ENCODE data around the gene NUP133. TPM values are rescaled to one million over a fixed set of nuclear protein-coding genes. Genes with fewer than 3 reads are reported as not detected.
"Not testable (repeated sequence)": the region's sequence is repeated elsewhere in the genome, so short reads cannot be mapped to it uniquely, and the experiment has no call there.

Gene NUP133
- total and polyA plus RNA-seq, 10 of the 15 experiments (the other 5 are each of a cell fraction or from before 2014, with no cell fraction given), result 10.9 to 45.4 (median 29.2) TPM

DNA sequence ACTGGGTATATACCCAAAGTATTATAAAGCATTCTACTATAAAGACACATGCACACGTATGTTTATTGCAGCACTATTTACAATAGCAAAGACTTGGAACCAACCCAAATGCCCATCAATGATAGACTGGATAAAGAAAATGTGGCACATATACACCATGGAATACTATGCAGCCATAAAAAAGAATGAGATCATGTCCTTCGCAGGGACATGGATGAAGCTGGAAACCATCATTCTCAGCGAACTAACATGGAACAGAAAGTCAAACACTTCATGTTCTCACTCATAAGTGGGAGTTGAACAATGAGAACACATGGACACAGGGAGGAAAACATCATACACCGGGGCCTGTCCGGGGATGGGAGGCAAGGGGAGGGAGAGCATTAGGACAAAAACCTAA, 113.6 kb downstream of the NUP133 start:
- H3K9ac ChIP-seq (ENCODE audit: control insufficient read depth, insufficient read depth, low read length); RAD21 ChIA-PET (ENCODE audit: unreplicated experiment); BruUV-seq (replicated peaks); H3K4me2 ChIP-seq (ENCODE audit: control insufficient read depth, insufficient read depth); H2AFZ ChIP-seq (ENCODE audit: control insufficient read depth, low read depth, low read length); H3K79me2 ChIP-seq (ENCODE audit: control insufficient read depth, insufficient read depth, low read length); SMC1A ChIA-PET (ENCODE audit: uncharacterized antibody, unreplicated experiment); CTCF ChIA-PET; H3K4me1 ChIP-seq (ENCODE audit: control insufficient read depth, insufficient read depth, low read length); H3K27ac ChIP-seq (ENCODE audit: control insufficient read depth, insufficient read depth); H3K36me3 ChIP-seq (ENCODE audit: control insufficient read depth in 2 of 2, insufficient read depth in 2 of 2, low read length in 1 of 2); FAIRE-seq; in situ Hi-C loops (cut with MboI); H4K20me1 ChIP-seq (ENCODE audit: control insufficient read depth, insufficient read depth); intact Hi-C loops (cut with micrococcal nuclease; ENCODE audit: unreplicated experiment); ATAC-seq; H3K9me3 ChIP-seq (replicated peaks; ENCODE audit: control insufficient read depth, insufficient read depth, low read length); H3K27me3 ChIP-seq (replicated peaks in 1 of 2; ENCODE audit: control insufficient read depth in 2 of 2, insufficient read depth in 2 of 2, low read length in 1 of 2); DNase-seq (ENCODE audit: low read depth, low spot score); H3K4me3 ChIP-seq: not testable (repeated sequence)
- 76% methylated on average over 5 of the region's 5 CpGs for WGBS (ENCODE audit: insufficient coverage, insufficient replicate concordance, low lambda C conversion rate, missing lambda C conversion rate)
- POLR2A ChIA-PET, result interaction anchor here (0.6 kb wide), 1 partner anchor 92 kb away, joined by 4 read pairs; no protein-coding TSS in a partner anchor

DNA sequence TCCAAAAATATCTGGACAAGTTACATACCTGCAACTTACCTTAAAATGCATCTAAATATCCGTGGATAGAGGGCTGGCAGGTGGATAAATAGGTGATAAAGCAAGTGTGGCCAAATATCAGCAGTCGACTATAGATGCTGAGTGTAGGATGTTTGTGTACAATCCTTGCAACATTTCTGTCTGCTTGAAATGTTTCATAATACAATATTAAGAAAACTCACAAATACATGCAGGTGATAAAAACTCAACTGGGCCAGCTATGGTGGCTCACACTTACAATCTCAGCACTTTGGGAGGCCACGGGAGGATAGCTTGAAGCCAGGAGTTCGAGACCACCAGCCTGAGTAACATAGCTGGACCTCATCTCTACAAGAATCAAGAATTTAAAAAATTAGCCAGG, 115.2 kb downstream of the NUP133 start:
- CTCF ChIA-PET, result no interaction called here
- POLR2A ChIA-PET, result no interaction called here
- TF ChIP-seq SUPT20H (IDR thresholded peaks at IDR 0.05; ENCODE audit: borderline replicate concordance, control insufficient read depth, low read depth, low read length) (no peak), RBBP5 (conservative IDR thresholded peaks at IDR 0.05) (no peak), ZNF384 (IDR thresholded peaks at IDR 0.05; ENCODE audit: borderline replicate concordance, low read depth, low read length) (no peak), CHD4 (IDR thresholded peaks at IDR 0.05) (no peak), CBFB (IDR thresholded peaks at IDR 0.05; ENCODE audit: low read depth) (no peak), ESRRA (IDR thresholded peaks at IDR 0.05; ENCODE audit: low read length) (no peak), CREB1 (IDR thresholded peaks at IDR 0.05; ENCODE audit: low read depth) (no peak), SPI1 (IDR thresholded peaks at IDR 0.05; ENCODE audit: borderline replicate concordance, insufficient read depth, low read depth, low read length) (no peak), FOS (IDR thresholded peaks at IDR 0.05; ENCODE audit: borderline replicate concordance, extremely low read depth, insufficient read length) (no peak), SMARCA5 (IDR thresholded peaks at IDR 0.05) (no peak), TCF7 (IDR thresholded peaks at IDR 0.05; ENCODE audit: borderline replicate concordance) (no peak)
- TF ChIP-seq, protein P1, sequence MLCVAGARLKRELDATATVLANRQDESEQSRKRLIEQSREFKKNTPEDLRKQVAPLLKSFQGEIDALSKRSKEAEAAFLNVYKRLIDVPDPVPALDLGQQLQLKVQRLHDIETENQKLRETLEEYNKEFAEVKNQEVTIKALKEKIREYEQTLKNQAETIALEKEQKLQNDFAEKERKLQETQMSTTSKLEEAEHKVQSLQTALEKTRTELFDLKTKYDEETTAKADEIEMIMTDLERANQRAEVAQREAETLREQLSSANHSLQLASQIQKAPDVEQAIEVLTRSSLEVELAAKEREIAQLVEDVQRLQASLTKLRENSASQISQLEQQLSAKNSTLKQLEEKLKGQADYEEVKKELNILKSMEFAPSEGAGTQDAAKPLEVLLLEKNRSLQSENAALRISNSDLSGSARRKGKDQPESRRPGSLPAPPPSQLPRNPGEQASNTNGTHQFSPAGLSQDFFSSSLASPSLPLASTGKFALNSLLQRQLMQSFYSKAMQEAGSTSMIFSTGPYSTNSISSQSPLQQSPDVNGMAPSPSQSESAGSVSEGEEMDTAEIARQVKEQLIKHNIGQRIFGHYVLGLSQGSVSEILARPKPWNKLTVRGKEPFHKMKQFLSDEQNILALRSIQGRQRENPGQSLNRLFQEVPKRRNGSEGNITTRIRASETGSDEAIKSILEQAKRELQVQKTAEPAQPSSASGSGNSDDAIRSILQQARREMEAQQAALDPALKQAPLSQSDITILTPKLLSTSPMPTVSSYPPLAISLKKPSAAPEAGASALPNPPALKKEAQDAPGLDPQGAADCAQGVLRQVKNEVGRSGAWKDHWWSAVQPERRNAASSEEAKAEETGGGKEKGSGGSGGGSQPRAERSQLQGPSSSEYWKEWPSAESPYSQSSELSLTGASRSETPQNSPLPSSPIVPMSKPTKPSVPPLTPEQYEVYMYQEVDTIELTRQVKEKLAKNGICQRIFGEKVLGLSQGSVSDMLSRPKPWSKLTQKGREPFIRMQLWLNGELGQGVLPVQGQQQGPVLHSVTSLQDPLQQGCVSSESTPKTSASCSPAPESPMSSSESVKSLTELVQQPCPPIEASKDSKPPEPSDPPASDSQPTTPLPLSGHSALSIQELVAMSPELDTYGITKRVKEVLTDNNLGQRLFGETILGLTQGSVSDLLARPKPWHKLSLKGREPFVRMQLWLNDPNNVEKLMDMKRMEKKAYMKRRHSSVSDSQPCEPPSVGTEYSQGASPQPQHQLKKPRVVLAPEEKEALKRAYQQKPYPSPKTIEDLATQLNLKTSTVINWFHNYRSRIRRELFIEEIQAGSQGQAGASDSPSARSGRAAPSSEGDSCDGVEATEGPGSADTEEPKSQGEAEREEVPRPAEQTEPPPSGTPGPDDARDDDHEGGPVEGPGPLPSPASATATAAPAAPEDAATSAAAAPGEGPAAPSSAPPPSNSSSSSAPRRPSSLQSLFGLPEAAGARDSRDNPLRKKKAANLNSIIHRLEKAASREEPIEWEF (IDR thresholded peaks at IDR 0.05; ENCODE audit: insufficient replicate concordance, low read depth, low read length), result no peak
- TF ChIP-seq, protein P2, sequence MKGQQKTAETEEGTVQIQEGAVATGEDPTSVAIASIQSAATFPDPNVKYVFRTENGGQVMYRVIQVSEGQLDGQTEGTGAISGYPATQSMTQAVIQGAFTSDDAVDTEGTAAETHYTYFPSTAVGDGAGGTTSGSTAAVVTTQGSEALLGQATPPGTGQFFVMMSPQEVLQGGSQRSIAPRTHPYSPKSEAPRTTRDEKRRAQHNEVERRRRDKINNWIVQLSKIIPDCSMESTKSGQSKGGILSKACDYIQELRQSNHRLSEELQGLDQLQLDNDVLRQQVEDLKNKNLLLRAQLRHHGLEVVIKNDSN (IDR thresholded peaks at IDR 0.05; ENCODE audit: borderline replicate concordance, extremely low read length, insufficient read depth, low read depth, low read length), result no peak

More for the DNA sequence above, 115.2 kb downstream of the NUP133 start:
- RAD21 ChIA-PET (ENCODE audit: unreplicated experiment), result no interaction called here
- Histone ChIP-seq H3K4me3 (no peak overlapping the region), H3K4me1 (ENCODE audit: control insufficient read depth, insufficient read depth, low read length) (no peaks in the 10 kb centered on the region), H3K9me3 (replicated peaks; ENCODE audit: control insufficient read depth, insufficient read depth, low read length) (no peaks in the 10 kb centered on the region), H3K27ac (ENCODE audit: control insufficient read depth, insufficient read depth) (no peak overlapping the region), H3K36me3 (ENCODE audit: control insufficient read depth in 2 of 2, insufficient read depth in 2 of 2, low read length in 1 of 2) (no peaks in the 10 kb centered on the region), H3K9ac (ENCODE audit: control insufficient read depth, insufficient read depth, low read length) (no peak overlapping the region), H4K20me1 (ENCODE audit: control insufficient read depth, insufficient read depth) (no peaks in the 10 kb centered on the region), H3K79me2 (ENCODE audit: control insufficient read depth, insufficient read depth, low read length) (no peaks in the 10 kb centered on the region), H2AFZ (ENCODE audit: control insufficient read depth, low read depth, low read length) (no peak overlapping the region), H3K27me3 (replicated peaks in 1 of 2; ENCODE audit: control insufficient read depth in 2 of 2, insufficient read depth in 2 of 2, low read length in 1 of 2) (peaks cover 0 to 2% of the 10 kb centered on the region in 2 experiments; a peak in 1 of 4 replicates), H3K4me2 (ENCODE audit: control insufficient read depth, insufficient read depth) (no peak overlapping the region)
- no peak for DNase-seq (ENCODE audit: low read depth, low spot score)
- ATAC-seq, result no peak
- no TSS peak for BruUV-seq (replicated peaks)
- in situ Hi-C loops (cut with MboI), result no loop called here
- intact Hi-C loops (cut with micrococcal nuclease; ENCODE audit: unreplicated experiment), result no loop called here
- 36% methylated on average over 4 of the region's 4 CpGs for WGBS (ENCODE audit: insufficient coverage, insufficient replicate concordance, low lambda C conversion rate, missing lambda C conversion rate)
- FAIRE-seq, result no peak
- SMC1A ChIA-PET (ENCODE audit: uncharacterized antibody, unreplicated experiment), result no interaction called here
